CD4-positive, alpha-beta T cell (primary cell): Measurements from ENCODE around the gene NUDCD3. TPM values are rescaled to one million over a fixed set of nuclear protein-coding genes. Genes with fewer than 3 reads are reported as not detected.

Source experiments
- ATAC-seq: fragments of 200-7000 bp; cut with Tn5 transposase; one replicate; pipeline ENCODE4 v1.10.0; 2022; ENCODE audit warnings: mild to moderate bottlenecking; ENCODE audit not compliant: poor library complexity
- CTCF ChIA-PET: fragments of 350-600 bp; sonication (Branson Sonifier 250); formaldehyde crosslinking; loops from one replicate; lab custom pipeline; 2021; ENCODE audit warnings: antibody characterized with exemption, inconsistent platforms; lab: Charles Lee
- POLR2A ChIA-PET: fragments of 350-600 bp; sonication (Branson Sonifier 250); formaldehyde crosslinking; loops from one replicate; lab custom pipeline; 2021; ENCODE audit warnings: antibody characterized with exemption, inconsistent platforms; lab: Charles Lee
- DNase-seq, 14 experiments: peaks; one replicate each; pipeline ENCODE4 v3.0.0-alpha.2; 2013 to 2020; ENCODE audit warnings: mixed read lengths in 2 of 14
- H3K27ac ChIP-seq, 2 donors: one replicate each; pipeline versions ENCODE4 v1.5.1 to v1.7.0; 2013; ENCODE audit warnings: low read length in 2 of 2, low read depth in 1 of 2, mild to moderate bottlenecking in 1 of 2
- H3K27me3 ChIP-seq, 2 experiments: 1 replicate in 1 of 2; 2 replicates in 1 of 2; pipeline versions ENCODE4 v1.6.1 to v1.7.0; 2013; ENCODE audit warnings: low read length in 2 of 2, control low read depth in 1 of 2, mild to moderate bottlenecking in 1 of 2, moderate library complexity in 1 of 2; ENCODE audit not compliant: insufficient read depth in 2 of 2, control insufficient read depth in 1 of 2
- H3K36me3 ChIP-seq: one replicate; pipeline ENCODE4 v1.6.1; 2013; ENCODE audit warnings: low read length, control low read depth; ENCODE audit not compliant: insufficient read depth
- H3K4me1 ChIP-seq: one replicate; pipeline ENCODE4 v1.6.1; 2013; ENCODE audit warnings: low read length, control low read depth; ENCODE audit not compliant: insufficient read depth
- H3K4me3 ChIP-seq: one replicate; pipeline ENCODE4 v1.5.1; 2013; ENCODE audit warnings: mild to moderate bottlenecking, low read length, moderate library complexity
- H3K9me3 ChIP-seq, 2 experiments: 1 replicate in 1 of 2; 2 replicates in 1 of 2; pipeline versions ENCODE4 v1.6.1 to v1.7.0; 2013; ENCODE audit warnings: low read length in 2 of 2, mild to moderate bottlenecking in 2 of 2, control low read depth in 1 of 2, moderate library complexity in 1 of 2; ENCODE audit not compliant: control insufficient read depth in 1 of 2, insufficient read depth in 1 of 2
- H3K27ac Mint-ChIP-seq: one replicate; pipeline ENCODE4 v1.8.0; 2020; ENCODE audit warnings: mixed read lengths
- H3K27me3 Mint-ChIP-seq: one replicate; pipeline ENCODE4 v1.8.0; 2021; ENCODE audit warnings: mixed read lengths
- H3K36me3 Mint-ChIP-seq: one replicate; pipeline ENCODE4 v1.8.0; 2021; ENCODE audit warnings: low read depth, mixed read lengths
- H3K4me1 Mint-ChIP-seq: one replicate; pipeline ENCODE4 v1.8.0; 2021; ENCODE audit warnings: low read depth, mixed read lengths
- H3K4me3 Mint-ChIP-seq: one replicate; pipeline ENCODE4 v1.8.0; 2020; ENCODE audit warnings: mild to moderate bottlenecking, mixed read lengths
- H3K9me3 Mint-ChIP-seq: one replicate; pipeline ENCODE4 v1.8.0; 2020; ENCODE audit warnings: mixed read lengths
- CTCF ChIP-seq: fragments of 200-600 bp; IDR thresholded peaks from one replicate; pipeline ENCODE4 v1.8.0; 2022; ENCODE audit warnings: antibody characterized with exemption, mild to moderate bottlenecking
- intact Hi-C, 2 experiments: fragments of 100-400 bp; cut with DNase I in 1 of 2; cut with micrococcal nuclease in 1 of 2; formaldehyde crosslinking; loops; one replicate each; pipeline versions ENCODE4 v1.15.1 to v1.9.0; 2023 to 2025; cut with DNase I, micrococcal nuclease
- total RNA-seq, 174 experiments: library from RNA in 2 of 174; stranded (reverse) in 2 of 174; gene quantifications; one replicate each; pipeline ENCODE4 v1.2.3 and lab custom pipeline; 2021 to 2026

Gene NUDCD3
- total RNA-seq, 2 experiments from 2014 or later: 56.6 to 60.6 TPM

- TF ChIP-seq CTCF: no peak
- Mint-ChIP-seq H3K36me3 (peaks cover 1% of the 10 kb centered on the region), H3K4me3 (no peak overlapping the region), H3K4me1 (no peaks in the 10 kb centered on the region), H3K27ac (no peak overlapping the region), H3K27me3 (no peaks in the 10 kb centered on the region), H3K9me3 (no peaks in the 10 kb centered on the region)
- DNase-seq (no peak), ATAC-seq (no peak)
- intact Hi-C loops: no loop called here
- Histone ChIP-seq H3K27ac (no peak overlapping the region), H3K4me3 (no peak overlapping the region), H3K36me3 (no peaks in the 10 kb centered on the region), H3K27me3 (peaks cover 0 to 6% of the 10 kb centered on the region in 2 experiments), H3K4me1 (no peaks in the 10 kb centered on the region), H3K9me3 (peaks cover 0 to under 1% of the 10 kb centered on the region in 2 experiments)
- CTCF ChIA-PET: no interaction called here
- POLR2A ChIA-PET: interaction anchor here (1.2 kb wide), 1 partner anchor 29 kb away, joined by 4 read pairs; the partner anchor contains the start of gene NUDCD3
Measured at GRCh38 chr7:44518761-44519160, 28.3 kb upstream of the NUDCD3 start.

- intact Hi-C loops: no loop called here
- POLR2A ChIA-PET: no interaction called here
- no peak for TF ChIP-seq CTCF
- H3K27me3 ChIP-seq: peaks cover 0 to 2% of the 10 kb centered on the region in 2 experiments
- no peaks in the 10 kb centered on the region for H3K4me1 Mint-ChIP-seq
- no peaks in the 10 kb centered on the region for H3K36me3 ChIP-seq
- no peak overlapping the region for H3K27ac ChIP-seq
- H3K27ac Mint-ChIP-seq: no peak overlapping the region
- no peaks in the 10 kb centered on the region for H3K4me1 ChIP-seq
- no peak for DNase-seq
- H3K36me3 Mint-ChIP-seq: no peaks in the 10 kb centered on the region
- no peaks in the 10 kb centered on the region for H3K9me3 Mint-ChIP-seq
- H3K4me3 Mint-ChIP-seq: no peak overlapping the region
- H3K9me3 ChIP-seq: no peaks in the 10 kb centered on the region
- CTCF ChIA-PET: no interaction called here
- ATAC-seq: no peak
- no peak overlapping the region for H3K4me3 ChIP-seq
- no peaks in the 10 kb centered on the region for H3K27me3 Mint-ChIP-seq
Measured at GRCh38 chr7:44517175-44517574, 26.7 kb upstream of the NUDCD3 start.

GRCh38 chr7:44515590-44516268 is 25.3 kb upstream of the NUDCD3 start:
- no peak overlapping the region for H3K27ac Mint-ChIP-seq
- Histone ChIP-seq H3K9me3 (no peaks in the 10 kb centered on the region), H3K4me3 (no peak overlapping the region), H3K4me1 (no peaks in the 10 kb centered on the region), H3K27ac (no peak overlapping the region), H3K36me3 (no peaks in the 10 kb centered on the region), H3K27me3 (peaks cover 0 to 2% of the 10 kb centered on the region in 2 experiments)
- TF ChIP-seq CTCF: no peak
- no peak for ATAC-seq
- no peaks in the 10 kb centered on the region for H3K4me1 Mint-ChIP-seq
- no peak for DNase-seq
- H3K27me3 Mint-ChIP-seq: no peaks in the 10 kb centered on the region
- ChIA-PET POLR2A (no interaction called here), CTCF (no interaction called here)
- intact Hi-C loops: no loop called here
- H3K9me3 Mint-ChIP-seq: no peaks in the 10 kb centered on the region
- no peaks in the 10 kb centered on the region for H3K36me3 Mint-ChIP-seq
- H3K4me3 Mint-ChIP-seq: no peak overlapping the region
